GM12864 (cell line): Measurements from ENCODE around the gene LRGUK.

ENCODE experiments used
- DNase-seq: peaks from one replicate; pipeline ENCODE4 v3.0.0-alpha.2; 2011; ENCODE audit warnings: low read depth
- H3K4me3 ChIP-seq: 2 replicates; pipeline ENCODE4 v1.5.1; 2011; ENCODE audit warnings: mild to moderate bottlenecking, low read depth, low read length, control low read depth
- TF ChIP-seq, protein P1 (sequence below): IDR thresholded peaks from 2 replicates; pipeline ENCODE4 v1.5.1; 2011; ENCODE audit warnings: low read depth, mild to moderate bottlenecking, moderate library complexity, low read length, control low read depth, inconsistent platforms; ENCODE audit errors: missing control alignments

The LRGUK gene

DNA sequence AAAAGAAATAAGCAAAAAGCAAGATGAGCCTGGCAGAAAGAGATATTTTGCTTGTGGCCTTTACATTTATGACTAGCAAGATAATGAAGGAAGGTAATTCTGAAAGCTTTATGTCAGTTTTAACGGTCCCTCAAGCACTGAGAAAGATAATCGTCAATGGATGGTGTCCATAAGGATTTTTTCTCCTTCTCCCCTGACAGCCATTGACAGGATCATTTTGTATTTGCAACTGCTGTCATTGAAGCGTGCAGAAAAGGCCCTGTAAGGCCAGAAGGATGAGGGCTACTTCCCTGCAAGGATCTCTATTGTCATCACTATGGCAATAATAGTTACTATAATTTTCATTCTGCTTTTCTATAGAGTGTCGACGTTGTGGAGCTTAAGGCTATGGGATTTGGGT, 994 bp upstream of the LRGUK start:
- TF ChIP-seq, protein P1, sequence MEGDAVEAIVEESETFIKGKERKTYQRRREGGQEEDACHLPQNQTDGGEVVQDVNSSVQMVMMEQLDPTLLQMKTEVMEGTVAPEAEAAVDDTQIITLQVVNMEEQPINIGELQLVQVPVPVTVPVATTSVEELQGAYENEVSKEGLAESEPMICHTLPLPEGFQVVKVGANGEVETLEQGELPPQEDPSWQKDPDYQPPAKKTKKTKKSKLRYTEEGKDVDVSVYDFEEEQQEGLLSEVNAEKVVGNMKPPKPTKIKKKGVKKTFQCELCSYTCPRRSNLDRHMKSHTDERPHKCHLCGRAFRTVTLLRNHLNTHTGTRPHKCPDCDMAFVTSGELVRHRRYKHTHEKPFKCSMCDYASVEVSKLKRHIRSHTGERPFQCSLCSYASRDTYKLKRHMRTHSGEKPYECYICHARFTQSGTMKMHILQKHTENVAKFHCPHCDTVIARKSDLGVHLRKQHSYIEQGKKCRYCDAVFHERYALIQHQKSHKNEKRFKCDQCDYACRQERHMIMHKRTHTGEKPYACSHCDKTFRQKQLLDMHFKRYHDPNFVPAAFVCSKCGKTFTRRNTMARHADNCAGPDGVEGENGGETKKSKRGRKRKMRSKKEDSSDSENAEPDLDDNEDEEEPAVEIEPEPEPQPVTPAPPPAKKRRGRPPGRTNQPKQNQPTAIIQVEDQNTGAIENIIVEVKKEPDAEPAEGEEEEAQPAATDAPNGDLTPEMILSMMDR: no peak
- DNase-seq: no peak
- no peak overlapping the region for H3K4me3 ChIP-seq

DNA sequence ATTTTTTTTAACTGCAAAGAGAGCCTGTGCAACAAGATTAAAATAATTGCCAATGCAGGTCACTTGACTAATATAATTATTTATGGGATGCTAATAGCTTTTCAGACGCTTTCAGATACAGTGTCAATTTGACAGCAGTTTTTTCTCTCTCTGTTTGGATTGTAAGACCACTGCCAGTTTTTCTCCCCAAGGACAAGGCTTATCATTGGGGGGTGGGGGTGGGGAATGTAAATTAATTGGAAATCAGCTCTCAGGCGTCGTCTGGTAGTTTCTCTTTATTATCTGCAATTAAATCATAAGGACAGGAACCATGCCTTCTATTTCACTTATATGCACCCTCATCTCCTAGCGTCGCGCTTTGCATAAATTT, 559 bp upstream of the LRGUK start:
- TF ChIP-seq, protein P1: no peak
- H3K4me3 ChIP-seq: peak overlapping the region; percentile 59
- no peak for DNase-seq

DNA sequence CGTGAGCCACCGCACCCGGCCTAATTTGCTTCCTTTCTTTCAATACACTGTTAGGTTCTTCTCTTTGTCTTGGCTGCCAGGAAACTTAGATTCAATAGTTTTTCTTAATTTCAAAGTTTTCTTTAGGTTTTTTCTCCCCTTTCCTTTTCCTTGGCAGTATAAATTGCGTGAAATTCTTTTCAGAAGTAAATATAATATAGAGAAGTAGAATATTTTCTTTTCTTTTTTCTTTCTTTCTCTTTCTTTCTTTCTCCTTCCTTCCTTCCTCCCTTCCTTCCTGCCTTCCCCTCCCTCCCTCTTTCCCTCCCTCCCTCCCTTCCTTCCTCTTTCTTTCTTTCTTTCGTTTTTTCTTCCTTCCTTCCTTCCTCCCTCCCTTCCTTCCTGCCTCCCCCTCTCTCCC, 1.7 kb downstream of the LRGUK start:
- TF ChIP-seq, protein P1: no peak
- H3K4me3 ChIP-seq: no peak overlapping the region
- no peak for DNase-seq

DNA sequence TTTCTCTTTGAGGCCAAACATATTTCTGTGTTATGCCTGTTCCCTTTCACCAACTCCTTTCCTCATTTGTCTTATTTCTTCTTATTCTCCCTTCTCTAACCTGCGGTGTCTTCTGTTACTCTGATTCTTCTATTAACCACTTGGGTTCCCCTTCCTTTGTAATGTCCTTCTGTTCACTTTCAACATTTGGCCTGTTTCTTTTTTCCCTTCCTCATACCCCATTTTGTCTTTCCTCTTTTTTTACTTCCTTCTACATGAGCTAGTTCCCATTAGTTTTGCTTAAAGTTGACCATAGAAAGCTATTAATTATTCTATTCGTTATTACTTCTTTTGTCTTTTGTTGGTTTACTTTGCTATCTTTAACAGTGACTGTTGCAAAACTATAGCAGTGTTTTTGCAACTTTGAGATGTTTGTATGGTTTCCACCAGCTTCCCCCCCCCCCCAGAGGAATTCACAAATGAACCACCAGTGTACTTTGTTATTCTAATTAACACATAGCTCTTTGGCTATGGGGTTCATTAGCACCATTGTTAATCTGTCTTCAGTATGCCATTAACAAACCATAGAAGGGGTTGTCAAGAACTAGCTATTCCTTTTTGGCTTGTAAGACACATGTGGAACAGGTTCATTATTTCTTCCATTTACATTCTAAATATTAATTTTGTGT, 2.9 kb downstream of the LRGUK start:
- DNase-seq: no peak
- TF ChIP-seq, protein P1: no peak
- no peak overlapping the region for H3K4me3 ChIP-seq

GRCh38 chr7:134134004-134134403, 6.9 kb downstream of the LRGUK start:
- DNase-seq: no peak
- TF ChIP-seq, protein P1: no peak
- no peak overlapping the region for H3K4me3 ChIP-seq

DNA sequence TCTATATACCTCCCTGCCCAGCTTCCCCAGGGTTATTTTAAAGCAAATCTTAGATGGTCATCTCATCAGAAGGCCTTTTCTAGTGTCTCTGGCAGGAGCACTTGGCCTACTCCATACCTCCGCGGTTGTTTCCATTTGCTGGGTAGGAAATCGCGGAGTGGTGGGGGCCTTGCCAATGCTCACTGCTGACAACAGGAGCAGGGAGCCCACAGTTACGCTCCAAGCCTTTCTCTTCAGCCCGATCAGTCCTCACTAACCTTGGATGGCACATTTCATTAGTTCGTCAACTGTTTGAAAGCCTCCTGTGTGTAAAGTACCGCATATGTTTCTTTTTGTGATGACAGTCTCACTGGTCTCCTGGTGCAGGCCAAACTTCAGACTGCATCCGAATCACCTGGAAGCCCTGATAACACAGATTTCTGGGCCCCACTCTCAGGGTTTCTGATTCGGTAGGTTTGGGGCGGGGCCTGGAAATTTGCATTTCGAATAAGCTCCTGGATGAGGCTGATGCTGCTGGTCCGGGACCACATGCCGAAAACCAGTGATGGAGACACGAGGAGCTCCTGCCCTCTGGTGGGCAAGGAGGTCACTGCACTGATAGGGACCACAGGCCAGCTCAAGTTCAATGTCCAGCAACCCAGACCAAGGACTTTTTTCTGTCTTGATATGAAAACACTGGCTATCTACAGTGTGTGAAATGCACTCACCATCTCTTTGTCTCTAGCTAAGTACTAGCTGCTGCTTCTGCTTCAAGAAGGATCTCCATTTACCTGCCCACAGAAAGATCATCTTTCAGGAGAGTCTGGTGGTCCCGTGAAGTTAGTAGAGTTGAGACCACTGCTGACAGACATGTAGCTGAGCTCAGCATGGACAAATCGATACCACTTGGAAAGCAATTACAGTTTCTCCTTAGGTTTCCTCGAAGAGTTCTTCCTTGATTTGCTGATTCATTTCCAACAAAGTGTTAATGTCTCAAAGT, 14.0 kb downstream of the LRGUK start:
- H3K4me3 ChIP-seq: no peak overlapping the region
- DNase-seq: peak; percentile 10
- TF ChIP-seq, protein P1: peak; percentile 94
